H1 (cell line): ENCODE results near the gene SEMA5B. TPM values are rescaled to one million over a fixed set of nuclear protein-coding genes. Genes with fewer than 3 reads are reported as not detected.

Experiments used
- CTCF ChIA-PET: fragments of 300-600 bp; sonication (Branson Sonifier 250); formaldehyde crosslinking; loops from one replicate; lab custom pipeline; 2021; ENCODE audit not compliant: partially characterized antibody; lab: Charles Lee
- POLR2A ChIA-PET: fragments of 300-600 bp; sonication (Branson Sonifier 250); formaldehyde crosslinking; loops from one replicate; lab custom pipeline; 2021; ENCODE audit warnings: inconsistent platforms; ENCODE audit not compliant: partially characterized antibody; lab: Charles Lee
- DNase-seq, 2 experiments: peaks; one replicate each; pipeline versions ENCODE4 v3.0.0 to v3.0.0-alpha.2; 2010 to 2022; ENCODE audit warnings: low spot score in 2 of 2, low read depth in 1 of 2, mixed read lengths in 1 of 2
- FAIRE-seq: peaks from 2 replicates; lab custom pipeline; 2011; peaks lifted over from hg19 to GRCh38; lab: Jason Lieb, UNC
- H2AFZ ChIP-seq: 2 replicates; pipeline ENCODE4 v1.8.1; 2012; ENCODE audit warnings: low read length, inconsistent platforms
- H2AK5ac ChIP-seq: 2 replicates; pipeline ENCODE4 v1.6.1; 2013; ENCODE audit warnings: low read depth, low read length
- H2BK120ac ChIP-seq: replicated peaks from 2 replicates; pipeline ENCODE3; 2013; ENCODE audit warnings: low read depth, low read length, inconsistent platforms
- H2BK12ac ChIP-seq: 2 replicates; pipeline ENCODE4 v1.6.1; 2013; ENCODE audit warnings: low read depth, low read length
- H2BK15ac ChIP-seq: 2 replicates; pipeline ENCODE4 v1.6.1; 2013; ENCODE audit warnings: low read length
- H2BK20ac ChIP-seq: 2 replicates; pipeline ENCODE4 v1.6.1; 2013; ENCODE audit warnings: low read length
- H2BK5ac ChIP-seq: 2 replicates; pipeline ENCODE4 v1.6.1; 2013; ENCODE audit warnings: low read depth, low read length
- H3K14ac ChIP-seq: 2 replicates; pipeline ENCODE4 v1.6.1; 2013; ENCODE audit warnings: inconsistent platforms; ENCODE audit not compliant: insufficient read length
- H3K18ac ChIP-seq: 2 replicates; pipeline ENCODE4 v1.6.1; 2013; ENCODE audit warnings: low read length; ENCODE audit errors: extremely low read depth
- H3K23ac ChIP-seq: 2 replicates; pipeline ENCODE4 v1.6.1; 2013; ENCODE audit warnings: inconsistent platforms; ENCODE audit not compliant: insufficient read length
- H3K23me2 ChIP-seq: 2 replicates; pipeline ENCODE4 v1.6.1; 2013; ENCODE audit warnings: low read depth, low read length
- H3K27ac ChIP-seq: 2 replicates; pipeline ENCODE4 v1.6.1; 2011; ENCODE audit warnings: low read depth, low read length, inconsistent platforms
- H3K27me3 ChIP-seq, 4 experiments: replicated peaks in 1 of 4; 1 replicate in 1 of 4; 2 replicates in 3 of 4; pipeline versions ENCODE4 v1.6.1 to v1.8.1; 2011 to 2013; ENCODE audit warnings: low read length in 3 of 4, mild to moderate bottlenecking in 3 of 4, inconsistent platforms in 2 of 4, mixed read lengths in 2 of 4, moderate library complexity in 1 of 4; ENCODE audit not compliant: control insufficient read depth in 3 of 4, insufficient read depth in 3 of 4; ENCODE audit errors: extremely low read depth in 1 of 4
- H3K36me3 ChIP-seq, 4 experiments: 2 replicates each; pipeline versions ENCODE4 v1.6.1 to v1.8.1; 2011 to 2013; ENCODE audit warnings: mild to moderate bottlenecking in 4 of 4, low read length in 3 of 4, moderate library complexity in 2 of 4, control low read depth in 1 of 4, inconsistent platforms in 1 of 4; ENCODE audit not compliant: insufficient read depth in 4 of 4, control insufficient read depth in 2 of 4
- H3K4ac ChIP-seq: replicated peaks from 2 replicates; pipeline ENCODE3; 2013; ENCODE audit warnings: low read length, low read depth, mixed read lengths, inconsistent platforms; ENCODE audit not compliant: insufficient read length
- H3K4me1 ChIP-seq, 4 experiments: replicated peaks in 1 of 4; 1 replicate in 1 of 4; 2 replicates in 3 of 4; pipeline versions ENCODE4 v1.6.1 to v1.8.1; 2011 to 2013; ENCODE audit warnings: low read length in 3 of 4, inconsistent platforms in 2 of 4, mixed read lengths in 1 of 4; ENCODE audit not compliant: insufficient read depth in 4 of 4, control insufficient read depth in 3 of 4
- H3K4me2 ChIP-seq, 2 experiments: 2 replicates each; pipeline versions ENCODE4 v1.6.1 to v1.8.1; 2011 to 2013; ENCODE audit warnings: low read depth in 2 of 2, low read length in 2 of 2, control low read depth in 1 of 2, inconsistent platforms in 1 of 2, mild to moderate bottlenecking in 1 of 2; ENCODE audit not compliant: insufficient read depth in 1 of 2
- H3K4me3 ChIP-seq, 4 experiments: fragments of 200-600, 300-600 bp in 1 of 4; sonication (generic), shearing (Covaris generic), sonication (Bioruptor Twin) in 1 of 4; 2 replicates each; pipeline versions ENCODE4 v1.5.1 to v1.8.1; 2011 to 2016; ENCODE audit warnings: low read length in 4 of 4, low read depth in 3 of 4, control low read depth in 2 of 4, inconsistent platforms in 2 of 4, mild to moderate bottlenecking in 2 of 4, mixed read lengths in 1 of 4, moderate library complexity in 1 of 4; ENCODE audit not compliant: insufficient read depth in 2 of 4; ENCODE audit errors: extremely low read depth in 1 of 4
- H3K56ac ChIP-seq: replicated peaks from 2 replicates; pipeline ENCODE3; 2013; ENCODE audit warnings: low read depth, mild to moderate bottlenecking, mixed read lengths, low read length, inconsistent platforms; ENCODE audit not compliant: insufficient read length
- H3K79me1 ChIP-seq: 2 replicates; pipeline ENCODE4 v1.6.1; 2013; ENCODE audit warnings: low read depth, low read length, control low read depth
- H3K79me2 ChIP-seq, 2 experiments: 2 replicates each; pipeline versions ENCODE4 v1.6.1 to v1.8.1; 2012 to 2013; ENCODE audit warnings: low read length in 2 of 2, mild to moderate bottlenecking in 2 of 2, inconsistent platforms in 1 of 2; ENCODE audit not compliant: insufficient read depth in 2 of 2, control insufficient read depth in 1 of 2
- H3K9ac ChIP-seq, 4 experiments: replicated peaks in 1 of 4; 1 replicate in 1 of 4; 2 replicates in 3 of 4; pipeline versions ENCODE4 v1.6.1 to v1.8.1; 2011 to 2013; ENCODE audit warnings: low read depth in 3 of 4, low read length in 3 of 4, control low read depth in 2 of 4, mild to moderate bottlenecking in 2 of 4, moderate library complexity in 2 of 4, inconsistent platforms in 1 of 4; ENCODE audit errors: extremely low read depth in 1 of 4
- H3K9me3 ChIP-seq, 2 experiments: 2 replicates each; pipeline versions ENCODE4 v1.6.1 to v1.8.1; 2012 to 2013; ENCODE audit warnings: mild to moderate bottlenecking in 2 of 2, moderate library complexity in 2 of 2, control low read depth in 1 of 2, inconsistent platforms in 1 of 2, low read depth in 1 of 2, low read length in 1 of 2, mixed read lengths in 1 of 2; ENCODE audit not compliant: insufficient read depth in 2 of 2
- H4K20me1 ChIP-seq, 2 experiments: replicated peaks in 1 of 2; 2 replicates each; pipeline versions ENCODE3 to v1.8.1; 2011 to 2013; ENCODE audit warnings: inconsistent platforms in 2 of 2, low read length in 2 of 2, mild to moderate bottlenecking in 1 of 2; ENCODE audit not compliant: insufficient read depth in 2 of 2, control insufficient read depth in 1 of 2
- H4K5ac ChIP-seq: 2 replicates; pipeline ENCODE4 v1.6.1; 2013; ENCODE audit warnings: low read length, low read depth, mixed read lengths, inconsistent platforms; ENCODE audit not compliant: insufficient read length
- H4K8ac ChIP-seq: 2 replicates; pipeline ENCODE4 v1.8.0; 2013; ENCODE audit warnings: mild to moderate bottlenecking, moderate library complexity, low read length, inconsistent platforms; ENCODE audit not compliant: insufficient read depth; ENCODE audit errors: extremely low read depth
- H4K91ac ChIP-seq: replicated peaks from 2 replicates; pipeline ENCODE3; 2013; ENCODE audit warnings: low read length, mixed read lengths, inconsistent platforms; ENCODE audit not compliant: insufficient read length
- KDM4A ChIP-seq: IDR thresholded peaks from one replicate; pipeline ENCODE4 v1.7.1; 2012; ENCODE audit warnings: low read depth, mild to moderate bottlenecking, moderate library complexity, low read length, inconsistent platforms; ENCODE audit not compliant: severe bottlenecking
- WGBS, 2 experiments: shearing (Covaris generic) in 1 of 2; methylation state at CpG; one replicate each; pipeline versions ENCODE4 v1.1.6 to v1.1.7; 2013 to 2015; ENCODE audit warnings: low lambda C conversion rate in 2 of 2, mixed read lengths in 2 of 2, inconsistent platforms in 1 of 2, low coverage in 1 of 2, missing lambda C conversion rate in 1 of 2; ENCODE audit not compliant: insufficient replicate concordance in 2 of 2, insufficient coverage in 1 of 2, insufficient read length in 1 of 2; ENCODE audit errors: extremely low coverage in 1 of 2, missing lambda C conversion rate in 1 of 2; 5-methylcytosine and 5-hydroxymethylcytosine counted together
- polyA plus RNA-seq, 7 experiments: library from polyadenylated mRNA; depleted of rRNA in 3 of 7; stranded (reverse) in 5 of 7; unstranded in 2 of 7; fragments of >200 nt in 5 of 7; fragments of 200-250 nt in 2 of 7; gene quantifications; 1 replicate in 5 of 7; 2 replicates in 1 of 7; 4 replicates in 1 of 7; pipeline versions ENCODE4 v1.2.1 to v1.2.3, GENCODE V29; 2011 to 2013; ENCODE audit warnings: missing spikeins in 2 of 7, mixed read lengths in 2 of 7
- total RNA-seq: library from RNA; stranded (reverse); fragmentation: NEBNext Ultra II Directional; extraction: Animal tissue kit (Norgen Biotek cat#: 25700); gene quantifications from 2 replicates; pipeline ENCODE4 v1.2.1, GENCODE V29; 2021
- TF ChIP-seq, protein P1 (sequence below): IDR thresholded peaks from 2 replicates; pipeline ENCODE4 v1.6.1; 2012; ENCODE audit warnings: inconsistent platforms
- TF ChIP-seq, protein P2 (sequence below): IDR thresholded peaks from 2 replicates; pipeline ENCODE4 v1.6.1; 2012; ENCODE audit warnings: inconsistent platforms

The SEMA5B gene
- total and polyA plus RNA-seq, 2 of the 8 experiments (the other 6 are each of a cell fraction or from before 2014, with no cell fraction given) = 13.1 to 22.4 TPM

GRCh38 chr3:122973893-122974615 lies 53.5 kb downstream of the SEMA5B start:
- no peak overlapping the region for H3K27ac ChIP-seq
- no peak for TF ChIP-seq KDM4A
- TF ChIP-seq, protein P1, sequence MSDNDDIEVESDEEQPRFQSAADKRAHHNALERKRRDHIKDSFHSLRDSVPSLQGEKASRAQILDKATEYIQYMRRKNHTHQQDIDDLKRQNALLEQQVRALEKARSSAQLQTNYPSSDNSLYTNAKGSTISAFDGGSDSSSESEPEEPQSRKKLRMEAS = peak; percentile 74
- TF ChIP-seq, protein P2, sequence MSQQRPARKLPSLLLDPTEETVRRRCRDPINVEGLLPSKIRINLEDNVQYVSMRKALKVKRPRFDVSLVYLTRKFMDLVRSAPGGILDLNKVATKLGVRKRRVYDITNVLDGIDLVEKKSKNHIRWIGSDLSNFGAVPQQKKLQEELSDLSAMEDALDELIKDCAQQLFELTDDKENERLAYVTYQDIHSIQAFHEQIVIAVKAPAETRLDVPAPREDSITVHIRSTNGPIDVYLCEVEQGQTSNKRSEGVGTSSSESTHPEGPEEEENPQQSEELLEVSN = peak; percentile 83
- peak overlapping the region; percentile 48; the same call in 1 of the 2 replicates for H2BK15ac ChIP-seq
- no peaks in the 10 kb centered on the region; the same call in 1 of the 2 replicates for H3K23me2 ChIP-seq
- peak overlapping the region; percentile 12 for H4K91ac ChIP-seq
- no peak overlapping the region for H3K4me3 ChIP-seq
- no peak overlapping the region for H3K56ac ChIP-seq
- H3K23ac ChIP-seq = no peak overlapping the region
- H3K9me3 ChIP-seq = no peaks in the 10 kb centered on the region
- peak overlapping the region; percentile 64; the same call in 1 of the 2 replicates for H2BK12ac ChIP-seq
- peaks cover 2% of the 10 kb centered on the region; the same call in 1 of the 2 replicates for H3K79me1 ChIP-seq
- H3K36me3 ChIP-seq = no peaks in the 10 kb centered on the region; a peak in 1 of 8 replicates
- no peaks in the 10 kb centered on the region for H3K79me2 ChIP-seq
- DNase-seq (no peak), FAIRE-seq (no peak)
- ChIA-PET POLR2A (interaction anchor here (0.5 to 1.3 kb wide), 4 partner anchors 9 to 70 kb away, joined by 3 to 5 read pairs (median 4); no protein-coding TSS in a partner anchor), CTCF (interaction anchor here (0.5 to 2.9 kb wide), 9 partner anchors 10 to 876 kb away, joined by 3 to 16 read pairs (median 4); no protein-coding TSS in a partner anchor)
- no peaks in the 10 kb centered on the region for H4K20me1 ChIP-seq
- peak overlapping the region; percentile 47; the same call in 1 of the 2 replicates for H2BK5ac ChIP-seq
- 0 out of 2 replicates have a peak overlapping the region, but pooled peaks have one; percentile 7 for H3K18ac ChIP-seq
- 0 out of 2 replicates have a peak overlapping the region, but pooled peaks have one; percentile 76 for H2AK5ac ChIP-seq
- WGBS, 2 experiments = 93% methylated on average over 11 of the region's 12 CpGs; no CpG with 5 or more reads in 1 of the 2 experiments
- no peak overlapping the region for H4K8ac ChIP-seq
- H3K14ac ChIP-seq = no peak overlapping the region
- peaks cover 7 to 44% (median 31%) of the 10 kb centered on the region in 4 experiments for H3K4me1 ChIP-seq
- H4K5ac ChIP-seq = no peak overlapping the region
- peak overlapping the region; percentile 10 for H3K4ac ChIP-seq
- no peaks in the 10 kb centered on the region for H3K27me3 ChIP-seq
- no peak overlapping the region for H2BK120ac ChIP-seq
- peak overlapping the region in 1 of 2 experiments; percentile 51; a peak in 1 of 4 replicates for H3K4me2 ChIP-seq
- no peak overlapping the region for H3K9ac ChIP-seq
- H2BK20ac ChIP-seq = peak overlapping the region; percentile 23; the same call in 1 of the 2 replicates
- H2AFZ ChIP-seq = no peak overlapping the region
